HCT116 (cell line): ENCODE results near the gene ARHGAP35.

Experiments used
- CTCF ChIP-seq, 3 experiments: fragments of 200-600 bp in 1 of 3; sonication (generic) in 1 of 3; IDR thresholded peaks in 2 of 3; conservative IDR thresholded peaks in 1 of 3; 2 replicates each; pipeline ENCODE4 v1.5.1; 2012 to 2017; ENCODE audit warnings: low read depth in 2 of 3, low read length in 2 of 3, antibody characterized with exemption in 1 of 3, borderline replicate concordance in 1 of 3, control low read depth in 1 of 3, mild to moderate bottlenecking in 1 of 3, mixed read lengths in 1 of 3, mixed run types in 1 of 3, moderate library complexity in 1 of 3; ENCODE audit not compliant: insufficient read depth in 1 of 3
- JUND ChIP-seq: IDR thresholded peaks from 2 replicates; pipeline ENCODE4 v1.6.1; 2012
- MAX ChIP-seq: IDR thresholded peaks from 2 replicates; pipeline ENCODE4 v1.6.1; 2012
- SIN3A ChIP-seq: IDR thresholded peaks from 2 replicates; pipeline ENCODE4 v1.6.1; 2012; ENCODE audit warnings: low read depth
- YY1 ChIP-seq: IDR thresholded peaks from 2 replicates; pipeline ENCODE4 v1.6.1; 2011; ENCODE audit warnings: low read length, low read depth, moderate library complexity, mild to moderate bottlenecking; ENCODE audit not compliant: insufficient replicate concordance; ENCODE audit errors: extremely low read depth

- no peak for TF ChIP-seq CTCF (IDR thresholded peaks at IDR 0.05 in 2 of 3, conservative IDR thresholded peaks at IDR 0.05 in 1 of 3; ENCODE audit: borderline replicate concordance in 1 of 3, insufficient read depth in 1 of 3, low read depth in 2 of 3, low read length in 2 of 3)
- TF ChIP-seq SIN3A: no peak
- no peak for TF ChIP-seq JUND
- TF ChIP-seq MAX: no peak
- TF ChIP-seq YY1: no peak
Observed at GRCh38 chr19:46828484-46828883, 32.3 kb upstream of the ARHGAP35 start.
